Hindlimb muscle (tissue), 1 donor: ENCODE measurements around the gene TMEM94. TPM values are rescaled to one million over a fixed set of nuclear protein-coding genes. Genes with fewer than 3 reads are reported as not detected.

Source experiments
- DNase-seq: peaks from one replicate; pipeline ENCODE4 v3.0.0-alpha.2; 2013
- polyA plus RNA-seq: library from polyadenylated mRNA; unstranded; fragments of 120-200 nt; gene quantifications from one replicate; pipeline ENCODE4 v1.2.1, GENCODE V29; 2013; ENCODE audit not compliant: insufficient read length

TMEM94 gene
- polyA plus RNA-seq, 1 donor = 80.0 TPM

GRCh38 chr17:75530837-75531720 is 74.6 kb downstream of the TMEM94 start:
- no peak for DNase-seq

- no peak for DNase-seq
Measured at GRCh38 chr17:75531721-75532072, 75.3 kb downstream of the TMEM94 start.

- no peak for DNase-seq
Measured at GRCh38 chr17:75535119-75535537, 78.7 kb downstream of the TMEM94 start.

GRCh38 chr17:75535871-75536270 is 79.4 kb downstream of the TMEM94 start:
- no peak for DNase-seq

- DNase-seq = no peak
Measured at GRCh38 chr17:75536366-75536765, 79.9 kb downstream of the TMEM94 start.

GRCh38 chr17:75539967-75540729 is 83.7 kb downstream of the TMEM94 start:
- DNase-seq = no peak

- DNase-seq = no peak
Measured at GRCh38 chr17:75540923-75541503, 84.6 kb downstream of the TMEM94 start.

GRCh38 chr17:75542229-75542628 is 85.8 kb downstream of the TMEM94 start:
- DNase-seq = no peak

GRCh38 chr17:75542728-75543336 is 86.4 kb downstream of the TMEM94 start:
- no peak for DNase-seq

GRCh38 chr17:75544250-75544649 is 87.8 kb downstream of the TMEM94 start:
- DNase-seq = no peak

- DNase-seq = no peak
Measured at GRCh38 chr17:75546181-75546580, 89.7 kb downstream of the TMEM94 start.

- DNase-seq = no peak
Measured at GRCh38 chr17:75547091-75547490, 90.7 kb downstream of the TMEM94 start.

GRCh38 chr17:75548813-75549212 is 92.4 kb downstream of the TMEM94 start:
- no peak for DNase-seq

Other genes starting within 250 kb of the TMEM94 start
- 31.5 TPM for gene GGA3, start 195.0 kb upstream of the TMEM94 start, polyA plus RNA-seq
- gene MRPS7, start 194.8 kb upstream of the TMEM94 start, polyA plus RNA-seq = 57.6 TPM
- gene MIF4GD, start 185.4 kb upstream of the TMEM94 start, polyA plus RNA-seq = 13.1 TPM
- 6.8 TPM for gene SLC25A19, start 167.2 kb upstream of the TMEM94 start, polyA plus RNA-seq
- gene GRB2, start 51.0 kb upstream of the TMEM94 start, polyA plus RNA-seq = 161 TPM
- gene CASKIN2, start 58.9 kb downstream of the TMEM94 start, polyA plus RNA-seq = 32.0 TPM
- 27.0 TPM for gene TSEN54, start 59.9 kb downstream of the TMEM94 start, polyA plus RNA-seq
- gene LLGL2, start 69.1 kb downstream of the TMEM94 start, polyA plus RNA-seq = 13.5 TPM
- gene MYO15B, start 131.2 kb downstream of the TMEM94 start, polyA plus RNA-seq = 145 TPM
- 6.9 TPM for gene SMIM5, start 176.8 kb downstream of the TMEM94 start, polyA plus RNA-seq
- gene RECQL5, start 210.5 kb downstream of the TMEM94 start, polyA plus RNA-seq = 19.4 TPM
- gene SAP30BP, start 210.7 kb downstream of the TMEM94 start, polyA plus RNA-seq = 83.7 TPM